IPS DF 4.7 (cell line): ENCODE data around the gene SPDYE18.
"Not testable (repeated sequence)": the region's sequence is repeated elsewhere in the genome, so short reads cannot be mapped to it uniquely, and the experiment has no call there.

Experiments
- DNase-seq: peaks from one replicate; pipeline ENCODE4 v3.0.0-alpha.2; 2013; ENCODE audit warnings: low spot score; ENCODE audit errors: extremely low read depth

The SPDYE18 gene

GRCh38 chr7:77062557-77062956 lies at the start of gene SPDYE18:
Gene SPDYE18 (minus strand): TSS chr7:77062558. CDS start chr7:77060512, 2,046 bp downstream.
- DNase-seq, result not testable (repeated sequence)

GRCh38 chr7:77108362-77108761 lies 46.0 kb upstream of the SPDYE18 start:
- not testable (repeated sequence) for DNase-seq

GRCh38 chr7:77107659-77108058 lies 45.3 kb upstream of the SPDYE18 start:
- not testable (repeated sequence) for DNase-seq

GRCh38 chr7:77105904-77106303 lies 43.5 kb upstream of the SPDYE18 start:
- not testable (repeated sequence) for DNase-seq

GRCh38 chr7:77102671-77103070 lies 40.3 kb upstream of the SPDYE18 start:
- DNase-seq, result not testable (repeated sequence)

- DNase-seq, result not testable (repeated sequence)
Observed at GRCh38 chr7:77101187-77101586, 38.8 kb upstream of the SPDYE18 start.

GRCh38 chr7:77100501-77100900 lies 38.1 kb upstream of the SPDYE18 start:
- DNase-seq, result not testable (repeated sequence)

- not testable (repeated sequence) for DNase-seq
Observed at GRCh38 chr7:77092301-77092700, 29.9 kb upstream of the SPDYE18 start.

GRCh38 chr7:77082192-77082591 lies 19.8 kb upstream of the SPDYE18 start:
- DNase-seq, result not testable (repeated sequence)

GRCh38 chr7:77080236-77080635 lies 17.9 kb upstream of the SPDYE18 start:
- DNase-seq, result not testable (repeated sequence)

GRCh38 chr7:77079624-77080023 lies 17.3 kb upstream of the SPDYE18 start:
- not testable (repeated sequence) for DNase-seq

- DNase-seq, result not testable (repeated sequence)
Observed at GRCh38 chr7:77079112-77079511, 16.8 kb upstream of the SPDYE18 start.

- DNase-seq, result not testable (repeated sequence)
Observed at GRCh38 chr7:77077060-77077459, 14.7 kb upstream of the SPDYE18 start.

GRCh38 chr7:77074786-77075396 lies 12.5 kb upstream of the SPDYE18 start:
- DNase-seq, result not testable (repeated sequence)

- DNase-seq, result not testable (repeated sequence)
Observed at GRCh38 chr7:77071108-77071507, 8.8 kb upstream of the SPDYE18 start.

GRCh38 chr7:77065869-77066268 lies 3.5 kb upstream of the SPDYE18 start:
- DNase-seq, result not testable (repeated sequence)

GRCh38 chr7:77063732-77064131 lies 1.4 kb upstream of the SPDYE18 start:
- DNase-seq, result not testable (repeated sequence)

- not testable (repeated sequence) for DNase-seq
Observed at GRCh38 chr7:77032261-77032660, 30.1 kb downstream of the SPDYE18 start, which contains the start of gene SPDYE17. Gene SPDYE17 (minus strand): TSS chr7:77032361. CDS start chr7:77030570, 1,791 bp downstream.

GRCh38 chr7:77026349-77026748 lies 36.0 kb downstream of the SPDYE18 start:
- not testable (repeated sequence) for DNase-seq

GRCh38 chr7:77010074-77010680 lies 52.2 kb downstream of the SPDYE18 start:
- not testable (repeated sequence) for DNase-seq

- DNase-seq, result not testable (repeated sequence)
Observed at GRCh38 chr7:77008000-77008399, 54.4 kb downstream of the SPDYE18 start.
